ENCODE measurements around the gene RAB33A.
"Not testable (repeated sequence)": the region's sequence is repeated elsewhere in the genome, so short reads cannot be mapped to it uniquely, and the experiment has no call there.

Gene RAB33A

DNA sequence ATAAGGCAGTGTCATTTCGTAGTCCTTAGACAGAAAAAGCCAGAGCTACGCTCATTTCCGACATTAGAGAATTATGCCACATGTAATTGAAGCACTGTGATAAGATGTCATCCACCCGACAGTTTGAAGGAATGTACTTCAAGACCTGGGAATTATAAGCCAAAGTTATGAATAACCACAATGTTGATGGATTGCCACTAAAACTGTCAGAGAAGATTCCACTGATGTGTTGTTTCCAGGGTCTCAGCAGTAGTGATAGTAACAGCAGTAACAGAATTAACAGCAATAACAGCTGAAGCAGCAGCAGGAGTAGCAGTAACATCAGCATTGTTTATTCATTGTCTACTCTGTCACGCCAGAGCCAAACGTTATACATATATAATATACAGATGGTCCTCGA is 24.7 kb downstream of the RAB33A start:
- H3K4me1 ChIP-seq (ENCODE audit: insufficient read depth, low read length) = no peaks in the 10 kb centered on the region
- H3K4me3 ChIP-seq (ENCODE audit: low read depth in 1 of 2, low read length in 2 of 2) = no peak overlapping the region
- no peaks in the 10 kb centered on the region for H3K9me3 ChIP-seq (ENCODE audit: low read length)
- H3K27ac ChIP-seq (ENCODE audit: low read depth, low read length) = no peak overlapping the region
- peaks cover 0 to 7% of the 10 kb centered on the region in 2 donors for H3K27me3 ChIP-seq (ENCODE audit: control insufficient read depth in 1 of 2, insufficient read depth in 2 of 2, low read length in 2 of 2)
- no peaks in the 10 kb centered on the region for H3K36me3 ChIP-seq (ENCODE audit: insufficient read depth, low read length)
- no peak overlapping the region for H3K9ac ChIP-seq (ENCODE audit: low read length)

DNA sequence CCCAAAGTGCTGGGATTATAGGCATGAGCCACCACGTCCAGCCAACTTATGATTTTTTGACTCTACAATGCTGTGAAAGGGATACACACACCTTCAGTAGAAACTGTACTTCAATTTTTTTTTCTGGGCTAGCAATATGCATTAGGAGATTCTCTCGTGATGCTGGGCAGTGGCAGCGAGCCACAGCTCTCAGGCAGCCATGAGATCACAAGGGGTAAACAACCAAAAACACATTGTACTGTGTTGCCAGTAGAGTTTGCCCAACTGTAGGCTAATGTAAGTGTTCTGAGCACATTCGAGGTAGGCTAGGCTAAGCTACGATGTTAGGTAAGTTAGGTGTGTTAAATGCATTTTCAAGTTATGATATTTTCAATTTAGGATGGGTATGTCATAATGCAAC is 25.7 kb downstream of the RAB33A start:
- Histone ChIP-seq H3K9ac (ENCODE audit: low read length) (no peak overlapping the region), H3K4me1 (ENCODE audit: insufficient read depth, low read length) (no peaks in the 10 kb centered on the region), H3K27ac (ENCODE audit: low read depth, low read length) (no peak overlapping the region), H3K36me3 (ENCODE audit: insufficient read depth, low read length) (no peaks in the 10 kb centered on the region), H3K4me3 (ENCODE audit: low read depth in 1 of 2, low read length in 2 of 2) (no peak overlapping the region), H3K9me3 (ENCODE audit: low read length) (no peaks in the 10 kb centered on the region), H3K27me3 (ENCODE audit: control insufficient read depth in 1 of 2, insufficient read depth in 2 of 2, low read length in 2 of 2) (peaks cover 0 to 7% of the 10 kb centered on the region in 2 donors)

DNA sequence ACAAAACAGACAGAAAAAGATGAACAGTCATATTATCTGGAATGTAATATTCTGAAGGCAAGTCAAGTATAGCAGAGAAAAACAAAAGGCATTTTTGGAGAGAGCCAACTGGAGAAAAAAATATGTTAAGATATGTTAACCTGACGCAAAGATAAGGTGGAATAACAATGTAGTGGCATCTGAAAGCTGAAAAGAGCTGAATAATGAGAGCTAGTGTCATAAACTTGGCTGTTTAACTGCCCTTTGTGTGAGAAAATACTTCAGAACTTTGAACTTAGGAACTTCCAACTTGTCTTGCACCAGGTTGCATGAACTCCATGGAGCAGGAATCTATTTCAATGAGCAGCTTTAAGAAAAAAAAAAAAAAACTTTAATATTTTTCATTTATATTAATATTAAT is 32.9 kb downstream of the RAB33A start:
- Histone ChIP-seq H3K27ac (ENCODE audit: low read depth, low read length) (no peak overlapping the region), H3K9ac (ENCODE audit: low read length) (no peak overlapping the region), H3K36me3 (ENCODE audit: insufficient read depth, low read length) (peaks cover 5% of the 10 kb centered on the region), H3K9me3 (ENCODE audit: low read length) (no peaks in the 10 kb centered on the region), H3K4me1 (ENCODE audit: insufficient read depth, low read length) (no peaks in the 10 kb centered on the region), H3K4me3 (ENCODE audit: low read depth in 1 of 2, low read length in 2 of 2) (no peak overlapping the region), H3K27me3 (ENCODE audit: control insufficient read depth in 1 of 2, insufficient read depth in 2 of 2, low read length in 2 of 2) (no peaks in the 10 kb centered on the region)

DNA sequence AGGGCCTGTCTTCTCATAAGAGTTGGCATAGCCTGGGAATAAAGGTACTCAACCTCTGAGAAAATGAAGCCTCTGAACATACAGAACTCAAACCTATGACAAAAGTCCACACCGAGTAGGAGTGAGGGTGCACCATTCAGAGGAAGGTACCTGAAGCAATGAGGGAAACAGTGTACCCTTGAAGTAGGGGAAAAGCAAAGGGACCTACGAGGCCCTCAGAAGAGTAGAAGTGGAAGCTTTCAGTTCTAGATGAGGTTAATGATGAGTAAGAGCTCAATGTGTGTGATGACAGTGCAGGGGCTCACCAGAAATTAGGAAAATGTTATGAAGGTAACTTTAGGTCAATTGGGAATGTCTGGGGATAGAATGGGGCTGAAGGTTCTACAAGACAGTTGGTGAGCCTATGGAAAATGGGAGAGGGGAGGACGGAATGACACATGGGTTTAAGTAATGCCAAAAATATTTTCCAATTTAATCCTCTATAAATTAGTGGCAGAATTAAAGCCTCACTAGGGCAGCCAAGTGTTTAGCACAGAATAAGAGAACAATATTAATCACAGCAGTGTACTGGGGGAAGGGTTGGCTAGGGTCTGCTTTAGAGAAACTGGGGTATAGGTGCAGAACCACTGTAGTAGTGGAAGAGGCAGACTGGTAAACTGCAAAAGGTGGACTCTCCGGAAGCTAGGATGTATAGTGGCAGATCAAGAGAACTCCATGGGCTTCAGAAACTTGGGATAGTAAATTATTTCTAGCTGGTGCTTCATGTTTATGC is 39.8 kb downstream of the RAB33A start:
- H3K4me3 ChIP-seq (ENCODE audit: low read depth in 1 of 2, low read length in 2 of 2) = no peak overlapping the region
- H3K9me3 ChIP-seq (ENCODE audit: low read length) = no peaks in the 10 kb centered on the region
- no peak overlapping the region for H3K9ac ChIP-seq (ENCODE audit: low read length)
- no peaks in the 10 kb centered on the region for H3K36me3 ChIP-seq (ENCODE audit: insufficient read depth, low read length)
- no peaks in the 10 kb centered on the region for H3K4me1 ChIP-seq (ENCODE audit: insufficient read depth, low read length)
- no peaks in the 10 kb centered on the region for H3K27me3 ChIP-seq (ENCODE audit: control insufficient read depth in 1 of 2, insufficient read depth in 2 of 2, low read length in 2 of 2)
- no peak overlapping the region for H3K27ac ChIP-seq (ENCODE audit: low read depth, low read length)

DNA sequence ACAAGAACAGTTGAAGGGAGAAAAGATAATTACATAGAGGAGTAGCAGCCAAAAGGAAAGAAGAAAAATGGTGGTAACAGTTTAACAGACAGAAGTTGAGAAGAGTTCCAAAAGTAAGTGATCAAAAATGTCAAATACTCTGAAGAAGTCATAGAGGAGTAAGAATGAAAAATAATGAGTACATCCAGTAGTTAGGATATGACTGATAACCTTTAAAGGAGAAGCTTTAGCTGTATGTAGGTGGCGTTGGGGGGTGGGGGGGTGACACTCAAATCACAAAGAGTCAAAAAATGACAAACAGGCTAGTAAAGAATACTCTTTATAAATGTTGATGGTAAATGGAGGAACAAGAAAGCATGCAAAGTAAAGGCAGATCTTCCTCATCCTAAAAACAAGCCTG is 40.6 kb downstream of the RAB33A start:
- no peak overlapping the region for H3K9ac ChIP-seq (ENCODE audit: low read length)
- no peak overlapping the region for H3K27ac ChIP-seq (ENCODE audit: low read depth, low read length)
- H3K27me3 ChIP-seq (ENCODE audit: control insufficient read depth in 1 of 2, insufficient read depth in 2 of 2, low read length in 2 of 2) = no peaks in the 10 kb centered on the region
- H3K4me3 ChIP-seq (ENCODE audit: low read depth in 1 of 2, low read length in 2 of 2) = no peak overlapping the region
- no peaks in the 10 kb centered on the region for H3K9me3 ChIP-seq (ENCODE audit: low read length)
- H3K4me1 ChIP-seq (ENCODE audit: insufficient read depth, low read length) = no peaks in the 10 kb centered on the region
- no peaks in the 10 kb centered on the region for H3K36me3 ChIP-seq (ENCODE audit: insufficient read depth, low read length)

DNA sequence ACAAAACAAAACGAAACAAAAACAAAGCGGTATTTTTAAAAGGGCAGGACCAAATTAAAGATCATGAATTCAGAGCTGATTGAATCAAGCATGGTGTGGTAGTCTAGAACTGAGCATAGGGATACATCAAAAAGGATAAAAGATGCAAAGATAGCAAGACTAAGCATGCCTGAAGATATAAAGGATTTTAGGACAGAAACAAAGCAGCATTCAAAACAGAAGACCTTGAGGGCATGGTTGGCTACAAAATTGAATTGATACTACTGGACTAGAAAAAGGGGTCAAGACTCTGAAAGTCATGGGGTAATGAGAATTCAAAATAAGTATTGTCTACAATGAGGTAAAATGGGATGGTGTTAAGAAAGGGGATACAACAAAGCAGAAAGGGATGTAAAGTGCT is 41.6 kb downstream of the RAB33A start:
- H3K27me3 ChIP-seq (ENCODE audit: control insufficient read depth in 1 of 2, insufficient read depth in 2 of 2, low read length in 2 of 2) = no peaks in the 10 kb centered on the region
- H3K4me1 ChIP-seq (ENCODE audit: insufficient read depth, low read length) = no peaks in the 10 kb centered on the region
- no peak overlapping the region for H3K27ac ChIP-seq (ENCODE audit: low read depth, low read length)
- H3K9ac ChIP-seq (ENCODE audit: low read length) = no peak overlapping the region
- H3K4me3 ChIP-seq (ENCODE audit: low read depth in 1 of 2, low read length in 2 of 2) = no peak overlapping the region
- no peaks in the 10 kb centered on the region for H3K36me3 ChIP-seq (ENCODE audit: insufficient read depth, low read length)
- no peaks in the 10 kb centered on the region for H3K9me3 ChIP-seq (ENCODE audit: low read length)

DNA sequence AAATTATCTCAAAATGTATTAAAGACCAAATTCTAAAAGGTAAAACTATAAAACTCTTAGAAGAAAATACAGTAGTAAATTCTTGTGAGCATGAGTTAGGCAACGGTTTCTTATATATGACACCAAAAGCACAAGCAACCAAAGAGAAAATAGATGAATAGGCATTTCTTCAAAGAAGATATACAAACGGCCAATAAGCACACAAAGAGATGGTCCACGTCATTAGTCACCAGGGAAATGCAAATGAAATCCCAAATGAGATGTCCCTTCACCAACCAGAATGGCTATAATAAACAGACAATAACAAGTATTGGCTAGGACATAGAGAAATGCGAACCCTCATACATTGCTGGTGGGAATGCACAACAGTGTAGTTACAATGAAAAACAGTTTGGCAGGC is 44.6 kb downstream of the RAB33A start:
- no peaks in the 10 kb centered on the region for H3K36me3 ChIP-seq (ENCODE audit: insufficient read depth, low read length)
- no peak overlapping the region for H3K9ac ChIP-seq (ENCODE audit: low read length)
- no peak overlapping the region for H3K4me3 ChIP-seq (ENCODE audit: low read depth in 1 of 2, low read length in 2 of 2)
- no peaks in the 10 kb centered on the region for H3K27me3 ChIP-seq (ENCODE audit: control insufficient read depth in 1 of 2, insufficient read depth in 2 of 2, low read length in 2 of 2)
- H3K4me1 ChIP-seq (ENCODE audit: insufficient read depth, low read length) = no peaks in the 10 kb centered on the region
- no peaks in the 10 kb centered on the region for H3K9me3 ChIP-seq (ENCODE audit: low read length)
- H3K27ac ChIP-seq (ENCODE audit: low read depth, low read length) = no peak overlapping the region

DNA sequence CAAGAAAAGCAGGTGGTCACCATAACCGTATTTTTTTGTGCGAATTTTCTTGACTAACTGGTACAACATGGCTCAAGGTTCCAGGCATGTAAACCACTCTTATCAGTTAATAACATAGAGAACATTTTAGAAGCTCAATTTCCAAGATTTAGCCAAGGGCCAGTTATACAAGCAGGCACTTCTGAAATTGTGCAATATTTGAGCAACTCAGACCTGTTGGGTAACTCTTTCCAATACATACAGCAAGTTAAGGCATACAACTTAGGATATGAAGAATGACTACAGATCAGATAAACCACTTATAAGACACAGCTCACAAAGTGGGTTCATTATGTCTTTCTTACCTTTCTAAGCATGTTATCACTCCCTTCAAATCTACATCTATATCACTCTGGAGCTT is 53.0 kb downstream of the RAB33A start:
- Histone ChIP-seq H3K27ac (ENCODE audit: low read depth, low read length) (no peak overlapping the region), H3K9me3 (ENCODE audit: low read length) (no peaks in the 10 kb centered on the region), H3K9ac (ENCODE audit: low read length) (no peak overlapping the region)

DNA sequence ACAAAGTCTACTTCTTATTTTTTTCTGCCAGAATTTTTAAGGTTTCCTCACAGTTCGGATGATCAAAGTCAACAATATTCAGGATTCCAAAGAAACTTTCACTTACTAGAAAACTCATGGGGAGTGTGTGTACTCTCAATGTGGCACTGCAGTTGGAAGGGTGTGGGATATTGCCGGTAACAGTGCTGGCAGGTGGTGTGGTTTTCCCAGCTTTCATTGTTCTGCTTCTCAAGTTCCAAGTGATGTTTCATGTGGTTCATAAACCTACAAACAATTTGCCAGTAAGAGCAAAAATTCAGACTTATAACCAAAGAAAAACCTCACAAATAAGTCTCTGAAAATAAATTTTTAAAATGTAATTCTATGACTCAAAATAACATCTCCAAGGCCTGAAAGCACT is 57.1 kb downstream of the RAB33A start:
- Histone ChIP-seq H3K27me3 (ENCODE audit: control insufficient read depth in 1 of 2, insufficient read depth in 2 of 2, low read length in 2 of 2) (peaks cover 0 to 3% of the 10 kb centered on the region in 2 donors), H3K36me3 (ENCODE audit: insufficient read depth, low read length) (no peaks in the 10 kb centered on the region), H3K4me1 (ENCODE audit: insufficient read depth, low read length) (no peaks in the 10 kb centered on the region), H3K9ac (ENCODE audit: low read length) (no peak overlapping the region), H3K27ac (ENCODE audit: low read depth, low read length) (no peak overlapping the region), H3K9me3 (ENCODE audit: low read length) (no peaks in the 10 kb centered on the region), H3K4me3 (ENCODE audit: low read depth in 1 of 2, low read length in 2 of 2) (no peak overlapping the region)

More for the DNA sequence above, 53.0 kb downstream of the RAB33A start:
- H3K4me3 ChIP-seq (ENCODE audit: low read depth in 1 of 2, low read length in 2 of 2) = no peak overlapping the region
- no peaks in the 10 kb centered on the region for H3K4me1 ChIP-seq (ENCODE audit: insufficient read depth, low read length)
- H3K36me3 ChIP-seq (ENCODE audit: insufficient read depth, low read length) = no peaks in the 10 kb centered on the region
- no peaks in the 10 kb centered on the region for H3K27me3 ChIP-seq (ENCODE audit: control insufficient read depth in 1 of 2, insufficient read depth in 2 of 2, low read length in 2 of 2)

DNA sequence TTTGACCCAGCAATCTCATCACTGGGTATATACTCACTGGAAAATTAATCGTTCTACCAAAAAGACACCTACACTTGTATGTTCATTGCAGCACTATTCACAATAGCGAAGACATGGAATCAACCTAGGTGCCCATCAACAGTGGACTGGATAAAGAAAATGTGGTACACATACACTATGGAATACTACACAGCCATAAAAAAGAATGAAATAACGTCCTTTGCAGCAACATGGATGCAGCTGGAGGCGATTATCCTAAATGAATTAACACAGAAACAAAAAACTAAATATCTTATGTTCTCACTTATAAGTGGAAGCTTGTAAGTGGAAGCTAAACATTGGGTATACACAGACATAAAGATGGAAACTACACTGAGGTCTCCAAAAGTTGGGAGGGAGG is 59.4 kb downstream of the RAB33A start:
- H3K9ac ChIP-seq (ENCODE audit: low read length); H3K4me3 ChIP-seq (ENCODE audit: low read depth in 1 of 2, low read length in 2 of 2); H3K27me3 ChIP-seq (ENCODE audit: control insufficient read depth in 1 of 2, insufficient read depth in 2 of 2, low read length in 2 of 2); H3K36me3 ChIP-seq (ENCODE audit: insufficient read depth, low read length); H3K4me1 ChIP-seq (ENCODE audit: insufficient read depth, low read length); H3K27ac ChIP-seq (ENCODE audit: low read depth, low read length); H3K9me3 ChIP-seq (ENCODE audit: low read length): not testable (repeated sequence)
